ENCODE measurements around the gene ATP13A3.

DNA sequence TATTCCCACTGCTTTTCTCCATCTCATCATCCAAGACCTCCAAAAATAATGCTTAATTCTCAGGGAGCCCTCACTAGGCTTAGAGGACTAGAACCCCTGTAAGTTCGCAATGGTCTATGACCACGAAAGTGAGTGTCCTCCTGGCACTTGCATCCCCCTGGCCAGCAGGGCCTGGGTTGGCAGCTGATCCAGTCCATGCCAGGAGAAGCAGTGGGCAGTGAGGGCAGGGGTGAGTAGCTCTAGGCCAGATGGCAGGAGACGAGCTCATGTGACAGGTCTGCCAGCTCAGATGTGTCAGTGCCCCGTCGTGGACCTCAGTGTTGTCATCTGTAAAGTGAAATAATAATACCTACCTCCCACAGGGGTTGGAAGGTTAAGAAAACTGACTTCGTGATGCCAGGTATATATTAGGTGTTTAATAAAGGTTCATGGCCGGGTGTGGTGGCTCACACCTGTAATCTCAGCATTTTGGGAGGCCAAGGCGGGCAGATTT, 98.8 kb downstream of the ATP13A3 start:
- TF ChIP-seq, protein P1, sequence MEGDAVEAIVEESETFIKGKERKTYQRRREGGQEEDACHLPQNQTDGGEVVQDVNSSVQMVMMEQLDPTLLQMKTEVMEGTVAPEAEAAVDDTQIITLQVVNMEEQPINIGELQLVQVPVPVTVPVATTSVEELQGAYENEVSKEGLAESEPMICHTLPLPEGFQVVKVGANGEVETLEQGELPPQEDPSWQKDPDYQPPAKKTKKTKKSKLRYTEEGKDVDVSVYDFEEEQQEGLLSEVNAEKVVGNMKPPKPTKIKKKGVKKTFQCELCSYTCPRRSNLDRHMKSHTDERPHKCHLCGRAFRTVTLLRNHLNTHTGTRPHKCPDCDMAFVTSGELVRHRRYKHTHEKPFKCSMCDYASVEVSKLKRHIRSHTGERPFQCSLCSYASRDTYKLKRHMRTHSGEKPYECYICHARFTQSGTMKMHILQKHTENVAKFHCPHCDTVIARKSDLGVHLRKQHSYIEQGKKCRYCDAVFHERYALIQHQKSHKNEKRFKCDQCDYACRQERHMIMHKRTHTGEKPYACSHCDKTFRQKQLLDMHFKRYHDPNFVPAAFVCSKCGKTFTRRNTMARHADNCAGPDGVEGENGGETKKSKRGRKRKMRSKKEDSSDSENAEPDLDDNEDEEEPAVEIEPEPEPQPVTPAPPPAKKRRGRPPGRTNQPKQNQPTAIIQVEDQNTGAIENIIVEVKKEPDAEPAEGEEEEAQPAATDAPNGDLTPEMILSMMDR (IDR thresholded peaks at IDR 0.05), result no peak
- no peak for TF ChIP-seq POLR2A (IDR thresholded peaks at IDR 0.05)
